NB4 (cell line): Measurements from ENCODE around the gene RPL41.

Experiments
- CTCF ChIP-seq: IDR thresholded peaks from one replicate; pipeline ENCODE4 v1.5.1; 2012; ENCODE audit warnings: low read depth, low read length
- MAX ChIP-seq: IDR thresholded peaks from 2 replicates; pipeline ENCODE4 v1.6.1; 2011; ENCODE audit warnings: low read depth, low read length

GRCh38 chr12:56114084-56114483 is 2.3 kb upstream of the RPL41 start:
- no peak for TF ChIP-seq MAX
- TF ChIP-seq CTCF = no peak
